Endothelial cell of umbilical vein (primary cell): ENCODE measurements around the gene TIGIT. TPM values are rescaled to one million over a fixed set of nuclear protein-coding genes. Genes with fewer than 3 reads are reported as not detected.

Experiments
- BruUV-seq: library from RNA; stranded (reverse); fragments of 400-500 nt; replicated peaks from 2 replicates; lab custom pipeline; 2021; lab: Mats Ljungman, UMichigan
- CTCF ChIA-PET: fragments of 300-600, 350-600 bp; sonication (Branson Sonifier 250); formaldehyde crosslinking; loops from one replicate; lab custom pipeline; 2021; ENCODE audit warnings: antibody characterized with exemption, inconsistent platforms; lab: Charles Lee
- POLR2A ChIA-PET: fragments of 300-600, 350-600 bp; sonication (Branson Sonifier 250); formaldehyde crosslinking; loops from one replicate; lab custom pipeline; 2021; ENCODE audit warnings: antibody characterized with exemption, inconsistent platforms; lab: Charles Lee
- DNase-seq: peaks from one replicate; pipeline ENCODE4 v3.0.0-alpha.2; 2011; ENCODE audit warnings: low read depth, low spot score
- FAIRE-seq: peaks from 2 replicates; lab custom pipeline; 2011; peaks lifted over from hg19 to GRCh38; lab: Jason Lieb, UNC
- H2AFZ ChIP-seq: 2 replicates; pipeline ENCODE4 v1.6.0; 2012; ENCODE audit warnings: low read depth, low read length, control low read depth, inconsistent platforms
- H3K27ac ChIP-seq: 2 replicates; pipeline ENCODE4 v1.5.1; 2011; ENCODE audit warnings: low read depth, mild to moderate bottlenecking, control low read depth, low read length, moderate library complexity; ENCODE audit not compliant: insufficient read depth
- H3K27me3 ChIP-seq, 2 experiments: 2 replicates each; pipeline versions ENCODE4 v1.6.0 to v1.6.1; 2011; ENCODE audit warnings: low read length in 2 of 2, mixed read lengths in 1 of 2; ENCODE audit not compliant: control insufficient read depth in 2 of 2, insufficient read depth in 2 of 2
- H3K36me3 ChIP-seq, 2 experiments: 2 replicates in 1 of 2; 3 replicates in 1 of 2; pipeline ENCODE4 v1.5.1; 2011; ENCODE audit warnings: low read length in 2 of 2, mild to moderate bottlenecking in 1 of 2, moderate library complexity in 1 of 2; ENCODE audit not compliant: control insufficient read depth in 2 of 2, insufficient read depth in 2 of 2; ENCODE audit errors: extremely low read depth in 1 of 2
- H3K4me1 ChIP-seq: 3 replicates; pipeline ENCODE4 v1.5.1; 2011; ENCODE audit warnings: mild to moderate bottlenecking, low read length; ENCODE audit not compliant: control insufficient read depth, insufficient read depth; ENCODE audit errors: extremely low read depth
- H3K4me2 ChIP-seq: 2 replicates; pipeline ENCODE4 v1.6.1; 2011; ENCODE audit warnings: low read length, control low read depth, mixed read lengths; ENCODE audit not compliant: insufficient read depth
- H3K4me3 ChIP-seq, 3 experiments: fragments of 200-600 bp in 1 of 3; sonication (generic), shearing (Covaris generic) in 1 of 3; replicated peaks in 1 of 3; 2 replicates each; pipeline ENCODE4 v1.5.1; 2011 to 2016; ENCODE audit warnings: control low read depth in 3 of 3, low read length in 3 of 3, mild to moderate bottlenecking in 2 of 3, inconsistent platforms in 1 of 3, low read depth in 1 of 3, moderate library complexity in 1 of 3; ENCODE audit not compliant: insufficient read depth in 1 of 3
- H3K79me2 ChIP-seq: 2 replicates; pipeline ENCODE4 v1.6.0; 2012; ENCODE audit warnings: low read length, inconsistent platforms; ENCODE audit not compliant: control insufficient read depth, insufficient read depth
- H3K9ac ChIP-seq: replicated peaks from 2 replicates; pipeline ENCODE3; 2011; ENCODE audit warnings: low read length, control low read depth; ENCODE audit not compliant: insufficient read depth; ENCODE audit errors: extremely low read depth
- H3K9me1 ChIP-seq: replicated peaks from 3 replicates; pipeline ENCODE4 v1.6.0; 2011; ENCODE audit warnings: mild to moderate bottlenecking, low read length; ENCODE audit not compliant: control insufficient read depth, insufficient read depth; ENCODE audit errors: extremely low read depth
- H3K9me3 ChIP-seq: replicated peaks from 2 replicates; pipeline ENCODE4 v1.5.1; 2012; ENCODE audit warnings: low read length, inconsistent platforms; ENCODE audit not compliant: control insufficient read depth, insufficient read depth
- H4K20me1 ChIP-seq: replicated peaks from 2 replicates; pipeline ENCODE3; 2011; ENCODE audit warnings: mild to moderate bottlenecking, low read length; ENCODE audit not compliant: control insufficient read depth, insufficient read depth; ENCODE audit errors: extremely low read depth
- CTCF ChIP-seq, 2 donors: IDR thresholded peaks; 1 replicate in 1 of 2; 2 replicates in 1 of 2; pipeline ENCODE4 v1.5.1; 2011; ENCODE audit warnings: low read length in 2 of 2, mild to moderate bottlenecking in 2 of 2, moderate library complexity in 2 of 2, control low read depth in 1 of 2, inconsistent platforms in 1 of 2, low read depth in 1 of 2; ENCODE audit not compliant: insufficient read depth in 1 of 2; ENCODE audit errors: extremely low read depth in 1 of 2
- EZH2 ChIP-seq: IDR thresholded peaks from 2 replicates; pipeline ENCODE4 v1.6.1; 2012; ENCODE audit warnings: borderline replicate concordance, low read depth, mild to moderate bottlenecking, moderate library complexity, low read length, inconsistent platforms; ENCODE audit not compliant: severe bottlenecking
- FOS ChIP-seq: IDR thresholded peaks from 2 replicates; pipeline ENCODE4 v1.6.1; 2011; ENCODE audit warnings: mild to moderate bottlenecking, low read length, moderate library complexity, borderline replicate concordance; ENCODE audit not compliant: insufficient read depth
- GATA2 ChIP-seq: IDR thresholded peaks from 2 replicates; pipeline ENCODE4 v1.7.0; 2011; ENCODE audit warnings: low read depth, mild to moderate bottlenecking, moderate library complexity, mixed read lengths, low read length; ENCODE audit not compliant: insufficient read length, insufficient read depth
- MAX ChIP-seq: IDR thresholded peaks from 2 replicates; pipeline ENCODE4 v1.6.1; 2011; ENCODE audit not compliant: insufficient read depth, insufficient read length
- MYC ChIP-seq: IDR thresholded peaks from one replicate; pipeline ENCODE4 v1.6.1; 2011; ENCODE audit warnings: mild to moderate bottlenecking, low read depth, low read length
- POLR2AphosphoS5 ChIP-seq: IDR thresholded peaks from 2 replicates; pipeline ENCODE4 v1.6.1; 2012; ENCODE audit warnings: low read depth, mild to moderate bottlenecking, control low read depth, low read length, moderate library complexity; ENCODE audit not compliant: insufficient read depth
- dilution Hi-C: fragments of 300-500 bp; cut with MboI; formaldehyde crosslinking; loops from one replicate; pipeline ENCODE4 v1.15.0; 2019; ENCODE audit warnings: low sequenced_read_pairs; ENCODE audit not compliant: extremely low pct_ligation_motif_present
- intact Hi-C: fragments of 100-400 bp; cut with micrococcal nuclease; formaldehyde crosslinking; loops from one replicate; pipeline ENCODE4 v1.10.0; 2022
- polyA plus RNA-seq, 4 experiments: library from polyadenylated mRNA; depleted of rRNA in 3 of 4; stranded (reverse) in 3 of 4; unstranded in 1 of 4; fragments of >200 nt; gene quantifications; 2 replicates each; pipeline versions ENCODE4 v1.2.1 to v1.2.3, GENCODE V29; 2011 to 2012; ENCODE audit warnings: missing spikeins in 1 of 4
- total RNA-seq: library from RNA; stranded (reverse); gene quantifications from 2 replicates; pipeline ENCODE4 v1.2.3, GENCODE V29; 2021

TIGIT gene
- total and polyA plus RNA-seq, 2 donors (not counting 3 experiments of a cell fraction or from before 2014, with no cell fraction given): not detected

- peaks cover 0 to 3% of the 10 kb centered on the region in 2 experiments for H3K27me3 ChIP-seq
- no peaks in the 10 kb centered on the region for H3K9me3 ChIP-seq
- no peak for TF ChIP-seq MYC
- TF ChIP-seq POLR2AphosphoS5: no peak
- TF ChIP-seq MAX: no peak
- no peak for TF ChIP-seq CTCF (IDR thresholded peaks at IDR 0.05; ENCODE audit: extremely low read depth in 1 of 2, insufficient read depth in 1 of 2, low read depth in 1 of 2, low read length in 2 of 2)
- TF ChIP-seq EZH2: no peak
- no peak for TF ChIP-seq FOS
- no peak for TF ChIP-seq GATA2
- H3K9me1 ChIP-seq: no peaks in the 10 kb centered on the region
- no peak overlapping the region for H3K9ac ChIP-seq
- DNase-seq (no peak), FAIRE-seq (no peak)
- H3K79me2 ChIP-seq: no peaks in the 10 kb centered on the region
- H2AFZ ChIP-seq: no peak overlapping the region
- no peak overlapping the region for H3K4me3 ChIP-seq
- H3K4me2 ChIP-seq: no peak overlapping the region
- H3K27ac ChIP-seq: no peak overlapping the region
- intact Hi-C loops: no loop called here
- ChIA-PET POLR2A (no interaction called here), CTCF (no interaction called here)
- H3K4me1 ChIP-seq: no peaks in the 10 kb centered on the region
- H3K36me3 ChIP-seq: no peaks in the 10 kb centered on the region
- no TSS peak for BruUV-seq
- dilution Hi-C loops: no loop called here
- H4K20me1 ChIP-seq: no peaks in the 10 kb centered on the region
Observed at GRCh38 chr3:114252954-114253353, 40.9 kb upstream of the TIGIT start.
